ENCODE results near the gene APBA2. TPM values are rescaled to one million over a fixed set of nuclear protein-coding genes. Genes with fewer than 3 reads are reported as not detected.

Gene APBA2
- total RNA-seq, 4 donors from 2014 or later = 7.7 to 14.4 (median 11.6) TPM

- WGBS, 2 donors = 97% methylated on average over 7 of the region's 7 CpGs
- Histone ChIP-seq H3K36me3 (no peaks in the 10 kb centered on the region), H3K9me3 (no peaks in the 10 kb centered on the region), H3K4me1 (no peaks in the 10 kb centered on the region), H3K27ac (no peak overlapping the region), H3K4me3 (replicated peaks in 1 of 3) (no peak overlapping the region), H3K27me3 (no peaks in the 10 kb centered on the region)
- no peak for DNase-seq
- TF ChIP-seq CTCF (IDR thresholded peaks at IDR 0.05) (no peak), POLR2A (IDR thresholded peaks at IDR 0.05) (no peak)
- intact Hi-C loops (cut with DNase I) = no loop called here
These were observed 73.6 kb downstream of the APBA2 start for GRCh38 chr15:28959326-28959725.

GRCh38 chr15:28960979-28961378 is 75.2 kb downstream of the APBA2 start:
- WGBS, 2 donors = 87 to 90% methylated on average over 9 of the region's 9 CpGs
- H3K27ac ChIP-seq = no peak overlapping the region
- no peaks in the 10 kb centered on the region for H3K9me3 ChIP-seq
- H3K36me3 ChIP-seq = no peaks in the 10 kb centered on the region
- no peak for TF ChIP-seq POLR2A (IDR thresholded peaks at IDR 0.05)
- no peak for TF ChIP-seq CTCF (IDR thresholded peaks at IDR 0.05)
- H3K27me3 ChIP-seq = no peaks in the 10 kb centered on the region
- intact Hi-C loops (cut with DNase I) = no loop called here
- no peak overlapping the region for H3K4me3 ChIP-seq (replicated peaks in 1 of 3)
- H3K4me1 ChIP-seq = no peaks in the 10 kb centered on the region
- no peak for DNase-seq

GRCh38 chr15:28961391-28961790 is 75.6 kb downstream of the APBA2 start:
- TF ChIP-seq POLR2A (IDR thresholded peaks at IDR 0.05) (no peak), CTCF (IDR thresholded peaks at IDR 0.05) (no peak)
- no peak overlapping the region for H3K27ac ChIP-seq
- DNase-seq = no peak
- H3K9me3 ChIP-seq = no peaks in the 10 kb centered on the region
- intact Hi-C loops (cut with DNase I) = no loop called here
- H3K36me3 ChIP-seq = no peaks in the 10 kb centered on the region
- no peaks in the 10 kb centered on the region for H3K4me1 ChIP-seq
- H3K27me3 ChIP-seq = no peaks in the 10 kb centered on the region
- 90 to 93% methylated on average over 12 of the region's 12 CpGs for WGBS, 2 donors
- H3K4me3 ChIP-seq (replicated peaks in 1 of 3) = no peak overlapping the region

GRCh38 chr15:28962851-28963710 is 77.3 kb downstream of the APBA2 start:
- intact Hi-C loops (cut with DNase I) = no loop called here
- Histone ChIP-seq H3K4me3 (replicated peaks in 1 of 3) (no peak overlapping the region), H3K36me3 (no peaks in the 10 kb centered on the region), H3K27me3 (no peaks in the 10 kb centered on the region), H3K4me1 (no peaks in the 10 kb centered on the region), H3K9me3 (no peaks in the 10 kb centered on the region), H3K27ac (no peak overlapping the region)
- TF ChIP-seq POLR2A (IDR thresholded peaks at IDR 0.05) (no peak), CTCF (IDR thresholded peaks at IDR 0.05) (no peak)
- no peak for DNase-seq
- 82 to 88% methylated on average over 8 of the region's 8 CpGs for WGBS, 2 donors

- WGBS, 2 donors = 93 to 100% methylated on average over 2 of the region's 2 CpGs
- TF ChIP-seq CTCF (IDR thresholded peaks at IDR 0.05) = no peak
- no peak for TF ChIP-seq POLR2A (IDR thresholded peaks at IDR 0.05)
- no peak for DNase-seq
These were observed 77.9 kb downstream of the APBA2 start for GRCh38 chr15:28963711-28964081.

More at GRCh38 chr15:28963711-28964081, 77.9 kb downstream of the APBA2 start:
- H3K27ac ChIP-seq = no peak overlapping the region
- H3K36me3 ChIP-seq = no peaks in the 10 kb centered on the region
- no peaks in the 10 kb centered on the region for H3K27me3 ChIP-seq
- no peaks in the 10 kb centered on the region for H3K4me1 ChIP-seq
- no peak overlapping the region for H3K4me3 ChIP-seq (replicated peaks in 1 of 3)
- intact Hi-C loops (cut with DNase I) = no loop called here
- no peaks in the 10 kb centered on the region for H3K9me3 ChIP-seq
